HEK293 (cell line): ENCODE results near the gene OBP2A.

Experiments
- CTCF ChIA-PET: fragments of 350-600 bp; formaldehyde crosslinking; extraction: SDS; loops from one replicate; lab custom pipeline; 2021; ENCODE audit warnings: antibody characterized with exemption; lab: Yijun Ruan, JAX
- POLR2A ChIA-PET: fragments of 300-600 bp; formaldehyde crosslinking; extraction: SDS; loops from one replicate; lab custom pipeline; 2020; ENCODE audit warnings: antibody characterized with exemption, inconsistent platforms; lab: Yijun Ruan, JAX
- H3K27ac ChIP-seq: fragments of 200-500 bp; sonication (Bioruptor generic); 2 replicates; pipeline ENCODE4 v1.5.1; 2014; ENCODE audit warnings: low read depth, low read length, control low read depth, inconsistent platforms; ENCODE audit errors: extremely low read depth
- H3K36me3 ChIP-seq, 2 experiments: fragments of 200-500 bp in 1 of 2; sonication (Bioruptor generic) in 1 of 2; 1 replicate in 1 of 2; 2 replicates in 1 of 2; pipeline ENCODE4 v1.5.1; 2014 to 2017; ENCODE audit warnings: inconsistent platforms in 2 of 2, low read length in 2 of 2; ENCODE audit not compliant: control insufficient read depth in 2 of 2, insufficient read depth in 1 of 2
- H3K4me1 ChIP-seq: fragments of 200-500 bp; sonication (Bioruptor generic); 2 replicates; pipeline ENCODE4 v1.5.1; 2014; ENCODE audit warnings: mild to moderate bottlenecking, low read length, inconsistent platforms; ENCODE audit not compliant: control insufficient read depth, insufficient read depth
- H3K4me3 ChIP-seq: 2 replicates; pipeline ENCODE4 v1.5.1; 2011; ENCODE audit warnings: low read depth, mild to moderate bottlenecking, control low read depth, low read length, moderate library complexity
- H3K9me3 ChIP-seq: fragments of 200-500 bp; sonication (Bioruptor generic); 2 replicates; pipeline ENCODE4 v1.5.1; 2014; ENCODE audit warnings: low read depth, low read length, inconsistent platforms; ENCODE audit not compliant: control insufficient read depth, insufficient read depth
- KLF1 ChIP-seq: fragments of 450-650 bp; formaldehyde crosslinking; IDR thresholded peaks from 2 replicates; pipeline ENCODE4 v1.5.1; 2016; ENCODE audit warnings: missing biosample characterization, missing genetic modification characterization
- KLF10 ChIP-seq: fragments of 450-650 bp; IDR thresholded peaks from 2 replicates; pipeline ENCODE4 v1.5.1; 2018; ENCODE audit warnings: missing biosample characterization, mild to moderate bottlenecking, missing genetic modification characterization
- MEIS1 ChIP-seq: sonication (generic); formaldehyde crosslinking; IDR thresholded peaks from 2 replicates; pipeline ENCODE4 v1.8.1; 2022; ENCODE audit warnings: missing genetic modification reagents, mild to moderate bottlenecking, borderline replicate concordance
- OSR2 ChIP-seq: fragments of 450-650 bp; formaldehyde crosslinking; IDR thresholded peaks from 2 replicates; pipeline ENCODE4 v1.5.1; 2016; ENCODE audit warnings: missing biosample characterization, missing genetic modification characterization
- SALL2 ChIP-seq: fragments of 450-650 bp; formaldehyde crosslinking; IDR thresholded peaks from 2 replicates; pipeline ENCODE4 v1.5.0; 2017; ENCODE audit warnings: missing biosample characterization, mild to moderate bottlenecking, missing genetic modification characterization, borderline replicate concordance
- SCRT2 ChIP-seq: fragments of 450-650 bp; formaldehyde crosslinking; IDR thresholded peaks from 2 replicates; pipeline ENCODE4 v1.5.1; 2016; ENCODE audit warnings: missing biosample characterization, missing genetic modification characterization
- ZBTB20 ChIP-seq: fragments of 450-650 bp; formaldehyde crosslinking; IDR thresholded peaks from 2 replicates; pipeline ENCODE4 v1.5.1; 2016; ENCODE audit warnings: missing biosample characterization, missing genetic modification characterization
- ZNF16 ChIP-seq: fragments of 450-650 bp; formaldehyde crosslinking; IDR thresholded peaks from 2 replicates; pipeline ENCODE4 v1.5.1; 2016; ENCODE audit warnings: low read depth, missing biosample characterization, missing genetic modification characterization
- ZNF366 ChIP-seq: fragments of 450-650 bp; formaldehyde crosslinking; conservative IDR thresholded peaks from 2 replicates; pipeline ENCODE4 v1.5.1; 2016; ENCODE audit warnings: missing biosample characterization, missing genetic modification characterization
- ZNF416 ChIP-seq: fragments of 450-650 bp; formaldehyde crosslinking; IDR thresholded peaks from 2 replicates; pipeline ENCODE4 v1.5.1; 2016; ENCODE audit warnings: missing biosample characterization, missing genetic modification characterization
- ZNF426 ChIP-seq: fragments of 450-650 bp; formaldehyde crosslinking; IDR thresholded peaks from 2 replicates; pipeline ENCODE4 v1.5.1; 2017; ENCODE audit warnings: missing biosample characterization, missing genetic modification characterization, mild to moderate bottlenecking, inconsistent platforms, moderate library complexity
- ZNF555 ChIP-seq: fragments of 450-650 bp; formaldehyde crosslinking; conservative IDR thresholded peaks from 2 replicates; pipeline ENCODE4 v1.5.1; 2017; ENCODE audit warnings: missing biosample characterization, mild to moderate bottlenecking, missing genetic modification characterization, inconsistent platforms
- ZNF596 ChIP-seq: fragments of 450-650 bp; IDR thresholded peaks from 2 replicates; pipeline ENCODE4 v1.5.0; 2018; ENCODE audit warnings: missing biosample characterization, mild to moderate bottlenecking, missing genetic modification characterization, moderate library complexity
- ZNF747 ChIP-seq: fragments of 450-650 bp; formaldehyde crosslinking; IDR thresholded peaks from 2 replicates; pipeline ENCODE4 v1.5.1; 2016; ENCODE audit warnings: missing biosample characterization, missing genetic modification characterization
- ZNF843 ChIP-seq: fragments of 450-650 bp; formaldehyde crosslinking; IDR thresholded peaks from 2 replicates; pipeline ENCODE4 v1.5.1; 2016; ENCODE audit warnings: missing biosample characterization, missing genetic modification characterization
- TF ChIP-seq, protein P1 (sequence below): fragments of 450-650 bp; formaldehyde crosslinking; IDR thresholded peaks from 2 replicates; pipeline ENCODE4 v1.5.1; 2016; ENCODE audit warnings: missing biosample characterization, missing genetic modification characterization
- TF ChIP-seq, protein P2 (sequence below): fragments of 450-650 bp; formaldehyde crosslinking; IDR thresholded peaks from 2 replicates; pipeline ENCODE4 v1.5.0; 2017; ENCODE audit warnings: missing biosample characterization, missing genetic modification characterization, borderline replicate concordance
- TF ChIP-seq, protein P3 (sequence below): fragments of 450-650 bp; formaldehyde crosslinking; IDR thresholded peaks from 2 replicates; pipeline ENCODE4 v1.5.1; 2016; ENCODE audit warnings: missing biosample characterization, missing genetic modification characterization, borderline replicate concordance
- TF ChIP-seq, protein P4 (sequence below): fragments of 450-650 bp; formaldehyde crosslinking; IDR thresholded peaks from 2 replicates; pipeline ENCODE4; 2016; ENCODE audit warnings: missing biosample characterization, missing genetic modification characterization
- TF ChIP-seq, protein P5 (sequence below): fragments of 450-650 bp; formaldehyde crosslinking; optimal IDR thresholded peaks from 2 replicates; pipeline ENCODE3; 2016; ENCODE audit warnings: missing biosample characterization, mild to moderate bottlenecking, missing genetic modification characterization

OBP2A gene

DNA sequence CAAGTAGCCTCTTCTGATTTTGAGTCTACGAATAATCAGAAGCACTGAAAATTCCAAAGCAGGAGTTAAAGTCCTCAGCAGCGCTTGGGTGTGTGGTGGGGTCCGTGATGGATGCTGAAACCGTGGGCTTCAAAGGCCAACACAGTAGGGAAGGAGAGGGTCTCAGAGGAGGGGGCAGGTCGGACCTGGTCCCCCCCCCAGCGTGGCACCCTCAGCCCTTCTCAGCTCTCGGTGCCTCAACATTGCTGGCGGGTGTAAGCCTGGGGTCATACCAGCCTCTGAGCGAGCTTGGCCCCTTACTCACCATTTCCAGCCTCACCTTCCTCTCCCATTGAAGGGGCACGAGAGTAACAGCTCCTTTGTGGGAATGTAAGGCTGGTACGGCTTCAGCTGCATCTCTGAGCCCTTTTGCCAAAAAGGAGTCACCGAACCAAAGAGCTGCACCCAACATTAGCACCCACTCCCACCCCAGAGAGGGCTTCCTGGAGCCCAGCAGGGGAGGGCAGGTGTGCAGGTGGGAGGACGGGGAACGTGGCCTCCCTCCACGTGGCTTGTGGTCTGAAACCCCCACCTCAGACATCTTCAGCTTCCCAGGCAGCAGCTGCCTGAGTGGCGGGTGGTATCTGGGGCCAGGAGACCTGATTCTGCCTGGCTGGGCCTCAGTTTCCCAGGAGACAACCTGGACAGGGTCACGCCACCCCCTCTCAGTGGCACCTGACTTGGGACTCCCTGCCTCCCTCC lies 31.4 kb upstream of the OBP2A start:
- H3K4me1 ChIP-seq: no peaks in the 10 kb centered on the region
- no peak overlapping the region for H3K4me3 ChIP-seq
- H3K9me3 ChIP-seq: no peaks in the 10 kb centered on the region
- no peaks in the 10 kb centered on the region for H3K36me3 ChIP-seq
- TF ChIP-seq KLF10 (tag by site-specific recombination): no peak
- TF ChIP-seq ZNF843 (tag by site-specific recombination): no peak
- no peak for TF ChIP-seq ZNF416
- TF ChIP-seq ZBTB20 (tag by site-specific recombination): no peak
- no peak for TF ChIP-seq KLF1 (tag by site-specific recombination)
- TF ChIP-seq SCRT2 (tag by site-specific recombination): no peak
- no peak for TF ChIP-seq MEIS1 (CRISPR knock-in tag)
- no peak for TF ChIP-seq SALL2 (tag by site-specific recombination)
- TF ChIP-seq, protein P1, sequence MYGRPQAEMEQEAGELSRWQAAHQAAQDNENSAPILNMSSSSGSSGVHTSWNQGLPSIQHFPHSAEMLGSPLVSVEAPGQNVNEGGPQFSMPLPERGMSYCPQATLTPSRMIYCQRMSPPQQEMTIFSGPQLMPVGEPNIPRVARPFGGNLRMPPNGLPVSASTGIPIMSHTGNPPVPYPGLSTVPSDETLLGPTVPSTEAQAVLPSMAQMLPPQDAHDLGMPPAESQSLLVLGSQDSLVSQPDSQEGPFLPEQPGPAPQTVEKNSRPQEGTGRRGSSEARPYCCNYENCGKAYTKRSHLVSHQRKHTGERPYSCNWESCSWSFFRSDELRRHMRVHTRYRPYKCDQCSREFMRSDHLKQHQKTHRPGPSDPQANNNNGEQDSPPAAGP (tag by site-specific recombination): no peak
- TF ChIP-seq ZNF16 (tag by site-specific recombination): no peak
- TF ChIP-seq ZNF747: no peak
- TF ChIP-seq, protein P2, sequence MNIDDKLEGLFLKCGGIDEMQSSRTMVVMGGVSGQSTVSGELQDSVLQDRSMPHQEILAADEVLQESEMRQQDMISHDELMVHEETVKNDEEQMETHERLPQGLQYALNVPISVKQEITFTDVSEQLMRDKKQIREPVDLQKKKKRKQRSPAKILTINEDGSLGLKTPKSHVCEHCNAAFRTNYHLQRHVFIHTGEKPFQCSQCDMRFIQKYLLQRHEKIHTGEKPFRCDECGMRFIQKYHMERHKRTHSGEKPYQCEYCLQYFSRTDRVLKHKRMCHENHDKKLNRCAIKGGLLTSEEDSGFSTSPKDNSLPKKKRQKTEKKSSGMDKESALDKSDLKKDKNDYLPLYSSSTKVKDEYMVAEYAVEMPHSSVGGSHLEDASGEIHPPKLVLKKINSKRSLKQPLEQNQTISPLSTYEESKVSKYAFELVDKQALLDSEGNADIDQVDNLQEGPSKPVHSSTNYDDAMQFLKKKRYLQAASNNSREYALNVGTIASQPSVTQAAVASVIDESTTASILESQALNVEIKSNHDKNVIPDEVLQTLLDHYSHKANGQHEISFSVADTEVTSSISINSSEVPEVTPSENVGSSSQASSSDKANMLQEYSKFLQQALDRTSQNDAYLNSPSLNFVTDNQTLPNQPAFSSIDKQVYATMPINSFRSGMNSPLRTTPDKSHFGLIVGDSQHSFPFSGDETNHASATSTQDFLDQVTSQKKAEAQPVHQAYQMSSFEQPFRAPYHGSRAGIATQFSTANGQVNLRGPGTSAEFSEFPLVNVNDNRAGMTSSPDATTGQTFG (tag by site-specific recombination): no peak
- TF ChIP-seq ZNF555: no peak
- no peak for TF ChIP-seq ZNF426 (tag by site-specific recombination)
- TF ChIP-seq, protein P3, sequence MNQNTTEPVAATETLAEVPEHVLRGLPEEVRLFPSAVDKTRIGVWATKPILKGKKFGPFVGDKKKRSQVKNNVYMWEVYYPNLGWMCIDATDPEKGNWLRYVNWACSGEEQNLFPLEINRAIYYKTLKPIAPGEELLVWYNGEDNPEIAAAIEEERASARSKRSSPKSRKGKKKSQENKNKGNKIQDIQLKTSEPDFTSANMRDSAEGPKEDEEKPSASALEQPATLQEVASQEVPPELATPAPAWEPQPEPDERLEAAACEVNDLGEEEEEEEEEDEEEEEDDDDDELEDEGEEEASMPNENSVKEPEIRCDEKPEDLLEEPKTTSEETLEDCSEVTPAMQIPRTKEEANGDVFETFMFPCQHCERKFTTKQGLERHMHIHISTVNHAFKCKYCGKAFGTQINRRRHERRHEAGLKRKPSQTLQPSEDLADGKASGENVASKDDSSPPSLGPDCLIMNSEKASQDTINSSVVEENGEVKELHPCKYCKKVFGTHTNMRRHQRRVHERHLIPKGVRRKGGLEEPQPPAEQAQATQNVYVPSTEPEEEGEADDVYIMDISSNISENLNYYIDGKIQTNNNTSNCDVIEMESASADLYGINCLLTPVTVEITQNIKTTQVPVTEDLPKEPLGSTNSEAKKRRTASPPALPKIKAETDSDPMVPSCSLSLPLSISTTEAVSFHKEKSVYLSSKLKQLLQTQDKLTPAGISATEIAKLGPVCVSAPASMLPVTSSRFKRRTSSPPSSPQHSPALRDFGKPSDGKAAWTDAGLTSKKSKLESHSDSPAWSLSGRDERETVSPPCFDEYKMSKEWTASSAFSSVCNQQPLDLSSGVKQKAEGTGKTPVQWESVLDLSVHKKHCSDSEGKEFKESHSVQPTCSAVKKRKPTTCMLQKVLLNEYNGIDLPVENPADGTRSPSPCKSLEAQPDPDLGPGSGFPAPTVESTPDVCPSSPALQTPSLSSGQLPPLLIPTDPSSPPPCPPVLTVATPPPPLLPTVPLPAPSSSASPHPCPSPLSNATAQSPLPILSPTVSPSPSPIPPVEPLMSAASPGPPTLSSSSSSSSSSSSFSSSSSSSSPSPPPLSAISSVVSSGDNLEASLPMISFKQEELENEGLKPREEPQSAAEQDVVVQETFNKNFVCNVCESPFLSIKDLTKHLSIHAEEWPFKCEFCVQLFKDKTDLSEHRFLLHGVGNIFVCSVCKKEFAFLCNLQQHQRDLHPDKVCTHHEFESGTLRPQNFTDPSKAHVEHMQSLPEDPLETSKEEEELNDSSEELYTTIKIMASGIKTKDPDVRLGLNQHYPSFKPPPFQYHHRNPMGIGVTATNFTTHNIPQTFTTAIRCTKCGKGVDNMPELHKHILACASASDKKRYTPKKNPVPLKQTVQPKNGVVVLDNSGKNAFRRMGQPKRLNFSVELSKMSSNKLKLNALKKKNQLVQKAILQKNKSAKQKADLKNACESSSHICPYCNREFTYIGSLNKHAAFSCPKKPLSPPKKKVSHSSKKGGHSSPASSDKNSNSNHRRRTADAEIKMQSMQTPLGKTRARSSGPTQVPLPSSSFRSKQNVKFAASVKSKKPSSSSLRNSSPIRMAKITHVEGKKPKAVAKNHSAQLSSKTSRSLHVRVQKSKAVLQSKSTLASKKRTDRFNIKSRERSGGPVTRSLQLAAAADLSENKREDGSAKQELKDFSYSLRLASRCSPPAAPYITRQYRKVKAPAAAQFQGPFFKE: no peak
- no peak for TF ChIP-seq OSR2 (tag by site-specific recombination)
- TF ChIP-seq, protein P4, sequence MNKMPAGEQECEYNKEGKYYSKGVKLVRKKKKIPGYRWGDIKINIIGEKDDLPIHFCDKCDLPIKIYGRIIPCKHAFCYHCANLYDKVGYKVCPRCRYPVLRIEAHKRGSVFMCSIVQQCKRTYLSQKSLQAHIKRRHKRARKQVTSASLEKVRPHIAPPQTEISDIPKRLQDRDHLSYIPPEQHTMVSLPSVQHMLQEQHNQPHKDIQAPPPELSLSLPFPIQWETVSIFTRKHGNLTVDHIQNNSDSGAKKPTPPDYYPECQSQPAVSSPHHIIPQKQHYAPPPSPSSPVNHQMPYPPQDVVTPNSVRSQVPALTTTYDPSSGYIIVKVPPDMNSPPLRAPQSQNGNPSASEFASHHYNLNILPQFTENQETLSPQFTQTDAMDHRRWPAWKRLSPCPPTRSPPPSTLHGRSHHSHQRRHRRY: no peak
- no peak for TF ChIP-seq ZNF596 (tag by site-specific recombination)
- no peak for TF ChIP-seq ZNF366
- TF ChIP-seq, protein P5, sequence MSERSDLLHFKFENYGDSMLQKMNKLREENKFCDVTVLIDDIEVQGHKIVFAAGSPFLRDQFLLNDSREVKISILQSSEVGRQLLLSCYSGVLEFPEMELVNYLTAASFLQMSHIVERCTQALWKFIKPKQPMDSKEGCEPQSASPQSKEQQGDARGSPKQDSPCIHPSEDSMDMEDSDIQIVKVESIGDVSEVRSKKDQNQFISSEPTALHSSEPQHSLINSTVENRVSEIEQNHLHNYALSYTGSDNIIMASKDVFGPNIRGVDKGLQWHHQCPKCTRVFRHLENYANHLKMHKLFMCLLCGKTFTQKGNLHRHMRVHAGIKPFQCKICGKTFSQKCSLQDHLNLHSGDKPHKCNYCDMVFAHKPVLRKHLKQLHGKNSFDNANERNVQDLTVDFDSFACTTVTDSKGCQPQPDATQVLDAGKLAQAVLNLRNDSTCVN (tag by site-specific recombination): no peak
- ChIA-PET CTCF (interaction anchor here (1.5 kb wide), 1 partner anchor 10 kb away, joined by 6 read pairs; no protein-coding TSS in a partner anchor), POLR2A (no interaction called here)
- no peak overlapping the region for H3K27ac ChIP-seq
